Measurements from ENCODE around the gene CLEC10A.

DNA sequence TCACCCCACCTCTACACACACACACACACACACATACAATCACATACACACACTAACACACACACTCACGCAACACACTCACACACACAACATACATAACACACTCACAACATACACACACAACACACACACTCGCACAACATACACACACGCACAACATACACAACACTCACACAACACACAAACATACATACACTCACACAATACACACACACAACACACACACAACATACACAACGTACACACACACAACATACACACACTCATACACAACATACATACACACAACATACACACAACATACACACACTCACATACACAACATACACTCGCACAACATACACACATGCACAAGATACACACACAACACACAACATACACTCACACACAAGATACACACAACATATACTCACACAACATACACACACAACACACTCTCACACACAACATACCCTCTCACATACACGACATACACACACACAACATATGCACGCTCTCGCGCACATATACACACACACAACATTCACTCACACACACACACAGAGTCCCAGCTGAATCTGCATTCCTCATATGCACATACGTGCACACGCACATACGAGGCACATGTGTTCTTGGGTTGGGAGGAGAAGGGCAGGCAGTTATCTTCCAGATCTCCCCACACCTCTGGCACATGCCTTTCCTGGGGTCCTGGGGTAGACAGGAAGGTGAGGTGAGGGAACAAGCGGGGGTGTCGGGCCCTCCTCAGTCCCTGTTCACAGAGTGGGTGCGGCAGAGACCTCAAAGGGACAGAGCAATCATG, 33.4 kb upstream of the CLEC10A start:
- TF ChIP-seq ATF7 (IDR thresholded peaks at IDR 0.05; ENCODE audit: low read depth): no peak
- no peak for TF ChIP-seq CTCF (IDR thresholded peaks at IDR 0.05 in 2 of 3, conservative IDR thresholded peaks at IDR 0.05 in 1 of 3; ENCODE audit: control insufficient read depth in 2 of 3, extremely low read depth in 1 of 3, insufficient read depth in 1 of 3, low read depth in 3 of 3, low read length in 3 of 3)
- TF ChIP-seq RAD21 (IDR thresholded peaks at IDR 0.05; ENCODE audit: insufficient read depth, low read depth, low read length): no peak
- TF ChIP-seq, protein P1, sequence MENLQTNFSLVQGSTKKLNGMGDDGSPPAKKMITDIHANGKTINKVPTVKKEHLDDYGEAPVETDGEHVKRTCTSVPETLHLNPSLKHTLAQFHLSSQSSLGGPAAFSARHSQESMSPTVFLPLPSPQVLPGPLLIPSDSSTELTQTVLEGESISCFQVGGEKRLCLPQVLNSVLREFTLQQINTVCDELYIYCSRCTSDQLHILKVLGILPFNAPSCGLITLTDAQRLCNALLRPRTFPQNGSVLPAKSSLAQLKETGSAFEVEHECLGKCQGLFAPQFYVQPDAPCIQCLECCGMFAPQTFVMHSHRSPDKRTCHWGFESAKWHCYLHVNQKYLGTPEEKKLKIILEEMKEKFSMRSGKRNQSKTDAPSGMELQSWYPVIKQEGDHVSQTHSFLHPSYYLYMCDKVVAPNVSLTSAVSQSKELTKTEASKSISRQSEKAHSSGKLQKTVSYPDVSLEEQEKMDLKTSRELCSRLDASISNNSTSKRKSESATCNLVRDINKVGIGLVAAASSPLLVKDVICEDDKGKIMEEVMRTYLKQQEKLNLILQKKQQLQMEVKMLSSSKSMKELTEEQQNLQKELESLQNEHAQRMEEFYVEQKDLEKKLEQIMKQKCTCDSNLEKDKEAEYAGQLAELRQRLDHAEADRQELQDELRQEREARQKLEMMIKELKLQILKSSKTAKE (IDR thresholded peaks at IDR 0.05; ENCODE audit: low read depth, poor library complexity, severe bottlenecking): no peak
- TF ChIP-seq SRF (IDR thresholded peaks at IDR 0.05; ENCODE audit: low read depth in 2 of 2, low read length in 2 of 2): no peak
- no peak for TF ChIP-seq KAT2A (conservative IDR thresholded peaks at IDR 0.05; ENCODE audit: control insufficient read depth, low read depth, low read length)
- TF ChIP-seq RBBP5 (conservative IDR thresholded peaks at IDR 0.05): no peak
- TF ChIP-seq ZNF592 (IDR thresholded peaks at IDR 0.05): no peak
